Heart right ventricle (tissue), 16 donors: ENCODE measurements around the gene ANO2. TPM values are rescaled to one million over a fixed set of nuclear protein-coding genes. Genes with fewer than 3 reads are reported as not detected.

Source experiments
- ATAC-seq, 8 donors: fragments of 200-7000 bp; cut with Tn5 transposase; one replicate each; pipeline ENCODE4 v1.9.1; 2020; ENCODE audit warnings: mild to moderate bottlenecking in 8 of 8, moderate library complexity in 8 of 8, moderate number of reproducible peaks in 1 of 8
- DNase-seq, 2 donors: peaks; one replicate each; pipeline ENCODE4 v3.0.0-alpha.2; 2020
- H3K27ac ChIP-seq, 10 donors: fragments of 200-600 bp; sonication (generic) in 2 of 10; one replicate each; pipeline versions ENCODE4 v1.5.0 to v1.8.0; 2020 to 2022; ENCODE audit warnings: mild to moderate bottlenecking in 3 of 10
- H3K27me3 ChIP-seq, 7 donors: fragments of 200-600 bp; one replicate each; pipeline ENCODE4 v1.8.0; 2021 to 2022; ENCODE audit warnings: mild to moderate bottlenecking in 2 of 7
- H3K36me3 ChIP-seq, 9 donors: fragments of 200-600 bp; sonication (generic) in 1 of 9; one replicate each; pipeline versions ENCODE4 v1.5.0 to v1.8.0; 2020 to 2022; ENCODE audit warnings: mild to moderate bottlenecking in 2 of 9
- H3K4me1 ChIP-seq, 9 donors: fragments of 200-600 bp; sonication (generic) in 1 of 9; one replicate each; pipeline versions ENCODE4 v1.5.0 to v1.8.0; 2020 to 2022; ENCODE audit warnings: mild to moderate bottlenecking in 4 of 9
- H3K4me3 ChIP-seq, 10 donors: fragments of 200-600 bp; sonication (generic) in 2 of 10; one replicate each; pipeline versions ENCODE4 v1.5.0 to v1.8.0; 2020 to 2022; ENCODE audit warnings: mild to moderate bottlenecking in 7 of 10, moderate library complexity in 2 of 10
- H3K9me3 ChIP-seq, 11 donors: fragments of 200-600 bp in 10 of 11; sonication (generic) in 2 of 11; one replicate each; pipeline versions ENCODE4 v1.5.0 to v1.8.0; 2013 to 2022; ENCODE audit warnings: mild to moderate bottlenecking in 2 of 11, control low read depth in 1 of 11, moderate library complexity in 1 of 11
- CTCF ChIP-seq, 9 donors: fragments of 200-600 bp; sonication (generic) in 2 of 9; IDR thresholded peaks; one replicate each; pipeline versions ENCODE4 v1.5.0 to v1.8.0; 2021 to 2022; ENCODE audit warnings: antibody characterized with exemption in 9 of 9, mild to moderate bottlenecking in 5 of 9, moderate library complexity in 1 of 9
- WGBS, 2 donors: extraction: QIAGEN DNeasy Blood & Tissue Kit; methylation state at CpG; one replicate each; pipeline ENCODE4 v1.1.7; 2013; ENCODE audit warnings: inconsistent platforms in 1 of 2; 5-methylcytosine and 5-hydroxymethylcytosine counted together
- intact Hi-C, 10 donors: fragments of 100-400 bp; cut with DNase I; formaldehyde crosslinking; loops; one replicate each; pipeline versions ENCODE4 v1.11.1 to v1.14.2; 2022
- long read RNA-seq, 3 donors: library from polyadenylated mRNA; unstranded; transcript quantifications; one replicate each; pipeline ENCODE4 v2.0.0, GENCODE V29; 2020 to 2021
- polyA plus RNA-seq, 2 donors: library from polyadenylated mRNA; stranded (reverse); fragments of 200-250 nt; gene quantifications; one replicate each; pipeline ENCODE4 v1.2.3, GENCODE V29; 2013
- total RNA-seq, 10 donors: library from RNA; stranded (reverse); fragmentation: NEBNext Ultra II Directional in 3 of 10; extraction: Animal tissue kit (Norgen Biotek cat#: 25700) in 3 of 10; gene quantifications; one replicate each; pipeline versions ENCODE4 v1.2.1 to v1.2.4, GENCODE V29; 2021 to 2023
- donor health status: Arrhythmogenic right ventricular cardiomyopathy.
- donor health status: ischemic (EF 13 %, LVEDD 7.1; RV severe dilation, severe dysfunction).
- donor health status: healthy with polysubstance abuse.
- donor health status: DM: no; HTN: yes; CAD: no.
- donor health status: DM: no; HTN: no; CAD: no.
- donor health status: ischemic (EF 25% LVEDD 6.9; RV normal size, moderate dysfunction).
- donor health status: ischemic (EF 25% LVEDD 5.7; RV mildly dilated, moderate dysfunction).
- donor health status: healthy.
- donor health status: DM: yes; HTN: yes; CAD: no.
- donor health status: Ischemic cardiomyopathy.
- donor health status: ischemic (EF 35%, LVEDD 5.7; RV mildly dilated, moderate dysfunction).
- donor health status: nonischemic (EF 11% LVEDD 7.7; RV severe dilation, severe dysfunction).
- donor health status: DM: yes; HTN: yes; CAD: no.
- donor health status: PGD.
- donor health status: ischemic (EF 29% LVEDD 5.4; RV normal size, mild dysfunction).
- donor health status: nonischemic (EF 23%, LVEDD 6.1; RV moderate dilation, normal function).

Gene ANO2
- total RNA-seq = 10 to 100 TPM in 8 of 10 donors, 1 to 10 TPM in 2; 6.9 to 15.2 (median 12.0) TPM
- polyA plus RNA-seq = 10 to 100 TPM in 1 of 2 donors, 1 to 10 TPM in 1; 4.0 to 12.2 TPM
- long read RNA-seq, donor 1, partial matches to known transcripts = 0 of 2 reads
- long read RNA-seq, donor 1, other reads (novel, unspliced or antisense) = 2 of 2 reads
- long read RNA-seq, donor 2, partial matches to known transcripts = 1 of 4 reads
- long read RNA-seq, donor 2, other reads (novel, unspliced or antisense) = 3 of 4 reads
- long read RNA-seq, donor 3, partial matches to known transcripts = 1 of 6 reads
- long read RNA-seq, donor 3, other reads (novel, unspliced or antisense) = 5 of 6 reads

- WGBS, 2 donors = 16 to 25% methylated on average over 59 to 66 of the region's 66 CpGs
- intact Hi-C loops = no loop called here
- DNase-seq = peak in 1 of 2 donors; percentile 27
- no peak for TF ChIP-seq CTCF (IDR thresholded peaks at IDR 0.05)
- no peaks in the 10 kb centered on the region for H3K9me3 ChIP-seq
- no peak within 1 kb of the TSS for H3K27ac ChIP-seq
- H3K27me3 ChIP-seq = peaks cover 0 to 72% (median 41%) of the 10 kb centered on the region in 7 donors
- ATAC-seq = peak in 7 of 8 donors; percentile 13 to 68 (median 58)
- peak within 1 kb of the TSS; percentile 6 to 53 (median 42) for H3K4me3 ChIP-seq
- H3K36me3 ChIP-seq = peaks cover 0 to 88% (median 0%) of the 10 kb centered on the region in 9 donors
- peaks cover 0 to 18% (median 8%) of the 10 kb centered on the region in 9 donors for H3K4me1 ChIP-seq
Observed at GRCh38 chr12:5945071-5946008, at the start of gene ANO2. ANO2 (minus strand) TSS chr12:5945259; CDS start chr12:5945217, 42 bp downstream.

- Histone ChIP-seq H3K27me3 (peaks cover 0 to 2% (median 0%) of the 10 kb centered on the region in 7 donors), H3K36me3 (peaks cover 0 to 92% (median 12%) of the 10 kb centered on the region in 9 donors), H3K9me3 (no peaks in the 10 kb centered on the region), H3K4me1 (peaks cover 0 to 9% (median 0%) of the 10 kb centered on the region in 9 donors), H3K27ac (no peak overlapping the region), H3K4me3 (no peak overlapping the region)
- 86 to 87% methylated on average over 3 of the region's 3 CpGs for WGBS, 2 donors
- ATAC-seq = no peak
- TF ChIP-seq CTCF (IDR thresholded peaks at IDR 0.05) = no peak
- intact Hi-C loops = loop anchor here (2.0 to 10.0 kb wide), 8 partner anchors 43 to 298 kb away; no protein-coding TSS in a partner anchor
- DNase-seq = no peak
Observed at GRCh38 chr12:5989621-5990020, 44.6 kb upstream of the ANO2 start.

- H3K27ac ChIP-seq = no peak overlapping the region
- 4 to 7% methylated on average over 10 of the region's 10 CpGs for WGBS, 2 donors
- H3K36me3 ChIP-seq = peaks cover 0 to 92% (median 14%) of the 10 kb centered on the region in 9 donors
- no peaks in the 10 kb centered on the region for H3K9me3 ChIP-seq
- DNase-seq = peak; percentile 65 to 77
- no peak overlapping the region for H3K4me3 ChIP-seq
- ATAC-seq = peak; percentile 80 to 93 (median 90)
- H3K4me1 ChIP-seq = peaks cover 0 to 9% (median 0%) of the 10 kb centered on the region in 9 donors
- intact Hi-C loops = loop anchor here (1.0 to 10.0 kb wide), 7 partner anchors 50 to 299 kb away; no protein-coding TSS in a partner anchor
- TF ChIP-seq CTCF (IDR thresholded peaks at IDR 0.05) = peak; percentile 87 to 97 (median 94)
- peaks cover 0 to 3% (median 0%) of the 10 kb centered on the region in 7 donors for H3K27me3 ChIP-seq
Observed at GRCh38 chr12:5988659-5989116, 43.6 kb upstream of the ANO2 start.

- Histone ChIP-seq H3K9me3 (no peaks in the 10 kb centered on the region), H3K4me1 (peaks cover 0 to 9% (median 0%) of the 10 kb centered on the region in 9 donors), H3K36me3 (peaks cover 0 to 92% (median 14%) of the 10 kb centered on the region in 9 donors), H3K27me3 (peaks cover 0 to 3% (median 0%) of the 10 kb centered on the region in 7 donors), H3K4me3 (no peak overlapping the region), H3K27ac (no peak overlapping the region)
- TF ChIP-seq CTCF (IDR thresholded peaks at IDR 0.05) = no peak
- ATAC-seq (peak in 2 of 8 donors; percentile 5 to 12), DNase-seq (no peak)
- intact Hi-C loops = loop anchor here (1.0 to 10.0 kb wide), 7 partner anchors 51 to 299 kb away; no protein-coding TSS in a partner anchor
- 61 to 63% methylated on average over 10 of the region's 10 CpGs for WGBS, 2 donors
Observed at GRCh38 chr12:5988088-5988487, 43.0 kb upstream of the ANO2 start.
